HG02981 (cell line): ENCODE data around the gene EPS8L2.

Experiments
- ATAC-seq: cut with Tn5 transposase; IDR thresholded peaks from one replicate; pipeline ENCODE4 v1.9.1; 2021; ENCODE audit warnings: mild to moderate bottlenecking, moderate library complexity; ENCODE audit not compliant: unreplicated experiment

Gene EPS8L2

DNA sequence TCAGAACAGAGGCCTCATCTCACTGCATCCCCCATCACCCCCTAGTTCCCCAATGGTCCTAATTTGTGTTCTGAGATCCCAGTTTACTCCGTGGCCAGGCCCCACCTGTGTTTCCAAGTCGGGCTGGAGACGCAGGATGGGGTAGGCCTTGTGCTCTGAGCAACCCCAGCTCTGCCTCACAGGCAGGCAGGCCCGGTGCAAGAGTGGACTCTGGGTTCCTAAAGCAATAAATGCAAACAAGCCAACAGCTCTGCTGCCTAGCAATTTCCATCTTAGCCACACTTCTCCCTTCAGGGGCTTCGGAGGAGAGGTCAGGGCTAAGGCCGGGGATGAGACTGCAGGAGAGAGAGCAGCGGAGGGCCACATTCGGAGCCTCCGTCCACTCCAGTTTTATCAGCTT is 2.5 kb upstream of the EPS8L2 start:
- ATAC-seq = no peak

DNA sequence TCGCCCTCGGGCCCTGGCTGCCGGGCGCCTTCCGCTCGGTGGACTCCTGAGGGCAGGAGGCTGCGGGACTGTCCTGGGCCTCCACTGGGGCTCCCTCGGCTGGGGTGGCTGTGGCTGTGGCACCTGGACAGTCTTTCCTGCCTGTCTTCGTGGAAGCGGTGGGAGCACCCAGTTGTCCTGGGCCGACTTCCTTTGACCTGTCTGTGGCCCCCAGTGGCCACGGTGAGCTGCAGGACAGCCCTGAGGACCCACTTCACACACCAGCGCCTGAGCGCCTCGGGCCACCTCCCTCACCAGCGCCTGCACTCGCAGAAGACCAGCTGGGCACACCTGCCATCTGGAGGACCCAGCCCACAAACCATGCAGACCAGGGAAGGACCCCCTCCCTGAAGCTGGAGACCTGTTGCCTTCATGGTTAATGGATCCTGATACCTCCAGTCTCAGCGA is 1.8 kb upstream of the EPS8L2 start:
- no peak for ATAC-seq

DNA sequence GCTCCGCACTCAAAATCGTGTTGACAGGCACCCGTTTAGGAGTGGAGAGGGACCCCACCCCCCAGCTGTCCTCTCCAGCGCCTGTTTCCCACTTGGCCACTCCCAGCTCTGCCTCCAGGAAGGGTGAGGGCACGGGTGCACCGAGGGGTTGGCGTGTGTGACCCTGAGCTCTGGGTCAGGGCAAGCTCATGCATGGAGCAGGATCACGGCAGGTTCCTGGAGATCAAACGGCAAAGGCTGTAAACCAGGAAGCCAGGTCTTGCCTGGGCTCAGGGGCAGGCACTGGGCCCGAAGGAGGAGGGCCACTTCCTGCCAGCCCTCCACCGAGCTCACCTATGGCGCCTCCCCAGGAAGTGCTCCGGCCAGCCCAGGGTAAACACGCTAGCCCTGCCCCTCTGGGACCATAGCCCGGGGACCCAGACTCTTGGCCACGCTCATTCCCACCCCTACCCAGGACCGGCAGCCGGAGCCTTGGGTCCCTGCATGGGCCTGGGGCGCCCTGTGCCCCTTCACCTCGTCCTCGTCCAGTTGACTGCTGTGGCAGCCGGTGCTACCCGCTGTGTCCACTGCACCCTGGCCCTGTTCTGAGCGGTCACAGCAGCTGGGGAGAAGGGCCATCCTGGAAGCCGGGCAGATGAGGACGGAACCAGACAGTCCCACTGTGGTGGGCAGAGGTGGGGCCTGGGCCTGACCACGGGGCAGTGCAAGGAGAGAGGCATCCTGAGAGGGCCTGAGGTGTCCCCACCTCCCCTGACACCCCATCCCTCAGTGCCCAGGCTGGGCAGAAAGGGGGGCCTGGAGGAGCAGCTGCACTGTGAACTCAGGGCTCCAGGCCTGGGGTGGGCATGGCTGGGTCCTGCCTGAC is 1.0 kb upstream of the EPS8L2 start:
- no peak for ATAC-seq

DNA sequence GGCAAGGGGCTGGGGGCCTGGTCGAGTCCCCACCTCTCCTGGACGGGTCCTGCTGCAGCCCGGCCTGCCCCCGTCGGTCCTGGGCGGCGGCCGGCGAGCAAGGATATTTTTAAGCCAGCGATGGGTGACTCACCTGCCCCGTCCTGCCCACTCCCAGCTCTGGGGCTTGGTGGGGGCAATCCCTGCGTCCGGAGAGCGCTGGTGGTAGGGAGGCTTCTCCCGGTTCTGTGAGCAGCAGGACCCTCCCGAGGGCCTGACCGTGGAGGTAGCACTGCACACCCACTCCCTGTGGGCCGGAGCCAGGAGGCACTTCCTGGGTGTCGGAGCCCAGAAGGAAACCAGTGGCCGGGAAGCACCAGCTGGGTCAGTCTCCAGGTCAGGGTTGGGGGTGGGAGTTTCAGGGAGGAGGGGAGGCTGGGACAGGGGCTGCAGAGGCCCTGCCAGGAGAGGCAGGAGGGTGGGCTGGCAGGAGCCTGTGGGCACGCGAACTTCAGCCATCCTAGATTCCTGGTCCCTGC is 467 bp downstream of the EPS8L2 start:
- no peak for ATAC-seq

DNA sequence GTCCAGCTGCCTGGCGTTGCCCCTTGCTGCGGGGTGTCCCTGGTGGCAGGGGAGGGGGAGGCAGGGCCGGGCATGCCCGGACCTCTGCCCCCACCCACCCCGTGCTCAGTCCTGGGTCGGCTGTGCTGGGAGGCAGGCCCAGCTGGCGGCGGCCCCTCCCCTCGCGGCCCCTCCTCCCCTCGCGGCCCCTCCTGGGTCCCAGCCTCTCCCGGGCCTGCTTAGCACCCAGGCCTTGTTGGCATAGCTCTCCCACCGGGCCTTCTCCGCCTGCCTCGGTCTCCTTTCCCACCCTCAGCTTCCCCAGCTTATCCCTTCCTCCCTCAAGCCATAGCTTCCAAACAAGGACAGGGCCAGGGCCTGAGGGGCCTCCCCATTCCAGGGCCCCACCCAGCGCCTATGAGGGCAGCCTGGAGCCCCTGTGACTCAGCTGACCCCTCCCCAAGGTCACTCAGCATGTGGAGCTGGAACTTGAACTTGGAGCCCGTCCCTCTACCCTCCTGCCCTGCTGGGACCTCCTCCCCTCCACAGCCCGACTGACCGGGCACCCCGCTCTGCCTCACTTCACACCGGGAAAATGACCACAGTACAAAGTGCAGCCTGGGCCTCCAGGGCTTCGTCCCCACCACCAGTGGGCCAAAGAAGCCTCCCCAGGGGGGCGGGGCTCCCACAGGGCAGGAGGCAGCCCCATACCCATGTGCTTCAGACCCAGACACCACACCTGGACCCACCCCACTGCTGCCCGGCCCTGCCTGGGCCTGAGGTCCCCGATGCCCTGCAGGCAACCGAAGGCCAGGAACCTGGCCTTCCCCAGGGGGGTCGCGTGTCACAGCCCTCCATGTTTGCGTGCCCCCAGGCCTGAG is 1.2 kb downstream of the EPS8L2 start:
- ATAC-seq = no peak

DNA sequence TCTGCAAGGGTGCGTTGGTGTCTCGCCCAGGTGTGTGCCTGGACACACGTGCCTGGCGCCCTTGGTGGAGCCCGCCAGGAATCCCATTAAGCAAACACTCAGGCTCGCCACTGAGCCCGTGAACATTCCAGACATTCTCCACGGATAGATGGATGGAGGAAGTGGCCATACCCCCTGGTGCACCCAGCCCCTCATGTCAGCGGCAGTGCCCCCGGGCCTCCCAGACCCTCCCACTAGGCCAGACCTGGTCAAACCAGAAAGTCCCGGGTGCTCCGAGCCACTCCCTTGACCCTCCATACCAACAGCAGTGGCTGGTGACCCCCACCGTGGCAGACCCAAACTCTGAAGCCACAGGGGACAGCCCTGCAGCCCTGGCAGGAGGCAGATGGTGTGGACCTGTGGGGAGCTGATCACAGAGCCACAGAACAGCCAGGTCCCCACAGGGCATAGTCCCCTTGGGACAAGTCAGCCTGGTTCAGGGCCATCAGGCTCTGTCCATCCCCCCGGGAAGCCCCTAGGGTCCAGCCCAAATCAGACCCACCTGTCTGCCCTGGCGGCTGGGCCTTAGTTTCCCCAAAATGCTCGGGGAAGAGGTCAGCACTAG is 1.9 kb downstream of the EPS8L2 start:
- ATAC-seq = no peak

DNA sequence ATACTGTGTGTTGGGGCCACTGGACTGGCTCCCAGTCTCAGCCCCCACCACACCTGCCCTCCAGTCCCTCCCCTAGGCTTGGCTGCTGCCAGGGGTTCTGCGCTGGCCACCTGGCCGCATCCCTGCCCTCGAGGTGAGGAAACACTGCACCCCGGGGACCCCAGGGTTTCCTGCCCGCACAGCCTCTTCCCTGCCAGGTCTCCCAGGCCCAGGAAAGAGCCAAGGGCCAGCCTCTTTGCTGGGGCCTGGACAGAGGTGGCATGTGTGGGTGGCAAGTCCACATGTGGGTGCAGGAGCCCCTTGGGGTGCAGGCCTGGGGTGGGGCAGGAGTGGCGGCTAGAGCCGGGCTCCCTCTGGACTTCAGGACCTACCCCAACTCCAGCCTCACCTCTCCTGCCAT is 2.5 kb downstream of the EPS8L2 start:
- ATAC-seq = no peak

DNA sequence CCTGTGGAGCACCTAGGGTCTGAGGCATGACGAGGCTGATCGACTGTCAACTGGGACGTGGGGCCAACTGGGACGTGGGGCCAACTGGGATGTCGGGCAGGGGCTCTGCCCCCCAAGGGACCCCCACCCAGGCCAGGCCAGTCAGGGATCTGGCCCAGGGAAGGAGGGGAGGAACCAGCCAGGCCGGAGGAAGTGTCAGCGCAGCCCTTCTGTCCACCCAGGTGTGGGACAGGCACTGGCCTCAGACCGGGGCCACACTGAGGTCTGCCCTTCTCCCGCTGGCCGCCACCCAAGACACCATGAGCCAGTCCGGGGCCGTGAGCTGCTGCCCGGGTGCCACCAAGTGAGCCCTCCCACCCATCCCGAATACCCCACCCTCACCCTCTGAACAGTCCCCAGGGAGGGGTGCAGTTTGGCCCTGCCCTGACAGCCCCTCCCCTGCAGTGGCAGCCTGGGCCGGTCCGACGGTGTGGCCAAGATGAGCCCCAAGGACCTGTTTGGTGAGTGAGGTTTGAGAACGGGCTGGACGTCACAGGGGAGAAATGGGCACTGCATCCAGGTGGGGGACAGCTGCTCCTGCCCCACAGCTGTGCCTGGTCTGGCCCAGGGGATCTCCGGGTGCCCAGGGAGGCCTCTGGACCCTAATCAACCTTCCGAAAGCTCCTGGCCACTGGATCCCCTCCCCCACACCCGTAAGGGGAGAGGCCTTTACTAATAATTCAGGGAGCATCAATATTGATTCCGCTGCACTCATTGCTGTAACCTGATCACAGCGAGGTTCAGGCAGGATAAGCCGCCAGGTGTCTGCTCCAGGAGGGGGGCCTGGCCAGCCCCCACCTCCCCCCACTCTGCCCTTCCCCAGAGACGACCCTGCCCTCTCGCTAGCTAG is 3.3 kb downstream of the EPS8L2 start:
- no peak for ATAC-seq

DNA sequence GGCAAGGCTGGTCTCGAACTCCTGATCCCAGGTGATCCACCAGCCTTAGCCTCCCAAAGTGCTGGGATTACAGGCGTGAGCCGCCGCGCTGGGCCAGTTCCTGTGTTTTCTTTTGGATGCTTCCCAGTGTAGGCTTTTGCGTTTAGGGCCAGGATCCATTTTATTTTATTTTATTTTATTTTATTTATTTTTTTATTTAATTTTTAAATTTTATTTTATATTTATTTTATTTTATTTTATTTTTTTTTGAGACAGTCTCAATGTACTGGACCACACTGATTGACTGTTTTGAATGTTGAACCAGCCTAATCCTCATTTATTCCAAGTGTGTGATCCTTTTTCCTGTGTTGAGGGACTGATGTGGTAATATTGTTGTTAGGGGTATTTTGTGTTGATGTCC is 8.4 kb downstream of the EPS8L2 start:
- no peak for ATAC-seq

DNA sequence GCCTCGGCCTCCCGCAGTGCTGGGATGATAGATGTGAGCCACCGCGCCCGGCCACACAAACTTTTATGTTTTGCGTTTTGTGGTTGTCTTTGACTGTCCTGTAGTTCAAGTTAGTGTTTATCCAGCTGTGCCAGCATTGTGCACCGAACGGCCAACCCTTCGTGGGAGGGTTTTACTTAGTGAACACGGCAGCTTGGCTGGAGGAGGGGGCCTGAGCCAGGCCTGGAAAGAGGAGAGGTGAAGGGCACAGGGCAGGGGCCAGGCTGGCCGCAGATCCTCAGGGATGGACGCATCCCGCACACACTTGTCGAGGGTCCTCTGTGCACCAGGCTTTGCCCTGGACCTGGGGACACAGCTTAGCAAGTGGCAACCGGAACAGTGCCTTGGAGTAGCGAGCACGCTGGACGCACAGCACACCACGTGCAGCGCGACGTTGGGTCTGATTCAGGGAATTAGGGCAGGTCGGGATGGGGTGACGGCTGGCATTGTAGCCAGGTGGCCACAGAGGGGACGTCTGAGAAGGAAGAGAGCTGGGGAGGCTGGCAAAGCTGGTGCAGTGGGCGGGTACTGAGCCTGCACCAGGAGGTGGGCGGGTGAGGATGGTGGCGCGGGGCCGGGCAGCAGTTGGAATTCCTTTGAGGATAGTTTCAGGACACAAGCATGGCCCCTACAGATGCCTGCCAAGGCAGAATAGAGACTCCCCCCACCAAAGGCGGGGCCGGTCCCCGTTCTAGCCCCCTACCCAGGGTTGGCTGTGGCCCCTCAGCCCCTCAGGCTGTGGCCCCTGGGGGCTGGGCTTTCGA is 13.4 kb downstream of the EPS8L2 start:
- ATAC-seq = no peak

DNA sequence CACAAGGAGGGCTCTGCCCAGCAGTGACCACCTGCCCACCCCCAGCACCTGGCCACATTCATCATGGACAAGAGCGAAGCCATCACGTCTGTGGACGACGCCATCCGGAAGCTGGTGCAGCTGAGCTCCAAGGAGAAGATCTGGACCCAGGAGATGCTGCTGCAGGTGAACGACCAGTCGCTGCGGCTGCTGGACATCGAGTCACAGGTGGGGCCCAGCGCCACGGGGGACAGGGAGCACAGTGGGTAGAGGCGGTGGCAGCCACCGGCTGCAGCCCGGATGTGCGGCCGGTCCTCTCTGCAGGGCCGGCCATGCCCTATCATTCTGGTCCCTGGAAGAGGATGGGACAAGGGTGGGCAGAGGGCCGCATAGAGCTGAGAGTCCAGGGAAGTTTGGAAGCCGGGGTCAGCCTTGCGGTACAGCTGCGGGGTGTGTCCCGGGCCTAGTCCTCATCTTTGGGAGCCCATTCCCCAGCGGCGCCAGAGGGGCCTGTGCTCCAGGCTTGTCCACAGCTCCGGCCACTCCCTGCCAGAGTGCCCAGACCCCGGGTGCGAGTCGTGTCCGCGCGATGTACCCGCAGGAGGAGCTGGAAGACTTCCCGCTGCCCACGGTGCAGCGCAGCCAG is 14.1 kb downstream of the EPS8L2 start:
- ATAC-seq = no peak

DNA sequence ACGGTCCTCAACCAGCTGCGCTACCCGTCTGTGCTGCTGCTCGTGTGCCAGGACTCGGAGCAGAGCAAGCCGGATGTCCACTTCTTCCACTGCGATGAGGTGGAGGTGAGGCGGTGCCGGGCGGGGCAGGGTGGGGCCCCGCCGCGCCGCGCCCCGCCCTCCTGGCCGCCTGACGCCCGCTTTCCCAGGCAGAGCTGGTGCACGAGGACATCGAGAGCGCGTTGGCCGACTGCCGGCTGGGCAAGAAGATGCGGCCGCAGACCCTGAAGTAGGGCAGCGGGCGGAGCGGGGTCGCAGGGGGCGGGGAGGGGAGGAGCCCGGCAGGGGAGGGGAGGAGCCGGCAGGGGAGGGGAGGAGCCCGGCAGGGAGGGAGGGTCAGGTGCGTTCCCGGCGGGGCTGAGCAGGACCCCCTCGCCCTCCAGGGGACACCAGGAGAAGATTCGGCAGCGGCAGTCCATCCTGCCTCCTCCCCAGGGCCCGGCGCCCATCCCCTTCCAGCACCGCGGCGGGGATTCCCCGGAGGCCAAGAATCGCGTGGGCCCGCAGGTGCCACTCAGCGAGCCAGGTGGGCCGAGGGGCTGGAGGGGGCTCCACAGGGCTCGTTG is 14.7 kb downstream of the EPS8L2 start:
- no peak for ATAC-seq

DNA sequence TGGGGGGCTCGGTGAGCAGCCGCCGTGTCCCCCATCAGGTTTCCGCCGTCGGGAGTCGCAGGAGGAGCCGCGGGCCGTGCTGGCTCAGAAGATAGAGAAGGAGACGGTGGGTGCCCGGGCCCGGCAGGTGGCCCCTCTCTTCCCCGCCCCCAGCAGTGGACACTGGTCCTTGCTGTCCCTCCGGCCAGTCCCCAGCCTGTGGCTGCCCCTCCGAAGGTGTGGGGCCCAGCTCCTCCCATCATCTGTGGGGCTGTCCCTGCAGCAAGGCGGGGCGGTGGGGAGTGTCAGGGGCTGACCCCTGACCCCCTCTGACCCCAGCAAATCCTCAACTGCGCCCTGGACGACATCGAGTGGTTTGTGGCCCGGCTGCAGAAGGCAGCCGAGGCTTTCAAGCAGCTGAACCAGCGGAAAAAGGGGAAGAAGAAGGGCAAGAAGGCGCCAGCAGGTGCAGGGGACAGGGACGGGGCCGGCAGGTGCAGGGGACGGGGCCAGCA is 15.3 kb downstream of the EPS8L2 start:
- no peak for ATAC-seq

DNA sequence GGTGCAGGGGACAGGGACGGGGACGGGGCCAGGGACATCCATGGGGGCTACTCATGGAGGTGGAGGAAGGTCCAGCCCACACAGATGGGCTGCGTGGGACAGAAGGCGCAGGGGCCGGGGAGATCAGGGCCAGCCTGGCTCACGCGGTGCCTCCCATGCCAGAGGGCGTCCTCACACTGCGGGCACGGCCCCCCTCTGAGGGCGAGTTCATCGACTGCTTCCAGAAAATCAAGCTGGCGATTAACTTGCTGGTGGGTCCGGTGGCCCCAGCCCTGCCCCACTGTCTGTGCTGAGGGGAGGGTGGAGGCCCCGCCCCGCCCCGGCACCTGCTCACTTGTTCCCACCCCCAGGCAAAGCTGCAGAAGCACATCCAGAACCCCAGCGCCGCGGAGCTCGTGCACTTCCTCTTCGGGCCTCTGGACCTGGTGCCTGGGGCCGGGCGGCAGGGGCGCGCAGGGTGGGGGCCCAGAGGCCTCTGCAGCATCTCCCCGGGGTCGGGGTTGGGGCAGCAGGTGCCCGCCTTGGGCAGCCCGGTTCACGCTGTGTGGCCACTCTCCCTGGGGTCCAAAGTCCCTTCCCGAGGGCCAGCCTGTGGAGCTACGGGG is 15.8 kb downstream of the EPS8L2 start:
- no peak for ATAC-seq

DNA sequence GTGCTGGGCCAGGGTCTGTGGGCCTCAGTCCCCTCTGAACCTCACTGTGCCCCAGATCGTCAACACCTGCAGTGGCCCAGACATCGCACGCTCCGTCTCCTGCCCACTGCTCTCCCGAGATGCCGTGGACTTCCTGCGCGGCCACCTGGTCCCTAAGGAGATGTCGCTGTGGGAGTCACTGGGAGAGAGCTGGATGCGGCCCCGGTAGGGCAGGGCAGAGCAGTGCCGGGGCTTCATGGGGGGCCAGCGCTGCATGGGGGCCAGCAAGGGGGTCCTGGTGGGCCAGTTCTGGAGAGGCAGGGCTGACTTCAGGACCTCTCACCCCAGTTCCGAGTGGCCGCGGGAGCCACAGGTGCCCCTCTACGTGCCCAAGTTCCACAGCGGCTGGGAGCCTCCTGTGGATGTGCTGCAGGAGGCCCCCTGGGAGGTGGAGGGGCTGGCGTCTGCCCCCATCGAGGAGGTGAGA is 16.3 kb downstream of the EPS8L2 start:
- no peak for ATAC-seq

DNA sequence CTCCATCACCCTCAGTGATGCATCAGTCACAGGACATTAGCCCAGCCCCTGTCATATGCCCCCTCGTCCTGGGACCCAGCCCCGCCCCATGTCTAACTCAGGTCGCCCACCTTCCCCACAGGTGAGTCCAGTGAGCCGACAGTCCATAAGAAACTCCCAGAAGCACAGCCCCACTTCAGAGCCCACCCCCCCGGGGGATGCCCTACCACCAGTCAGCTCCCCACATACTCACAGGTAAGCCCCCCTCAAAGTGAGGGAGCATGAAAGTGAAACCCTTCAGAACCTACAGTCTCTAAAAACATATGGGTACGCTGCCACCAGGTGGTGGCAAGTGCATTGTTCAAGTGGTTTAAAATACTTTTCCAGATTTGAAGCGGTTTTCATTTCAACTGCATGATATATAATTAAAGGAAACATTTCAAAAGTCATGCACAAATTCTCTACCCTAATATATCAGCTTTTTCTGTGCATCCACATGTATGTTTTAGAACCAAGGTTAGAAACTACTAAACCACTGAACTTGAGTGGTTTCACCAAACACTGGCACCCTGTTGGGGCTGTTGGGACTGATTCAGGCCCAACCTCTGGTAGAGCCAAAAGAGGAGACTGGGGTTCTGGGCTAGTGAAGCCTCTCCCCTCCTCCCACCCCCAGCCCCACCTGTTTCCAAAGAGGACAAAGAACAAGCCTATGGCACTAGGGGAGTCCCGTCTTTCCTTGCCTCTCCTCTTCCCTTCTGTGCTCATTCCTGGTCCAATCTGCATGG is 17.3 kb downstream of the EPS8L2 start:
- ATAC-seq = no peak

DNA sequence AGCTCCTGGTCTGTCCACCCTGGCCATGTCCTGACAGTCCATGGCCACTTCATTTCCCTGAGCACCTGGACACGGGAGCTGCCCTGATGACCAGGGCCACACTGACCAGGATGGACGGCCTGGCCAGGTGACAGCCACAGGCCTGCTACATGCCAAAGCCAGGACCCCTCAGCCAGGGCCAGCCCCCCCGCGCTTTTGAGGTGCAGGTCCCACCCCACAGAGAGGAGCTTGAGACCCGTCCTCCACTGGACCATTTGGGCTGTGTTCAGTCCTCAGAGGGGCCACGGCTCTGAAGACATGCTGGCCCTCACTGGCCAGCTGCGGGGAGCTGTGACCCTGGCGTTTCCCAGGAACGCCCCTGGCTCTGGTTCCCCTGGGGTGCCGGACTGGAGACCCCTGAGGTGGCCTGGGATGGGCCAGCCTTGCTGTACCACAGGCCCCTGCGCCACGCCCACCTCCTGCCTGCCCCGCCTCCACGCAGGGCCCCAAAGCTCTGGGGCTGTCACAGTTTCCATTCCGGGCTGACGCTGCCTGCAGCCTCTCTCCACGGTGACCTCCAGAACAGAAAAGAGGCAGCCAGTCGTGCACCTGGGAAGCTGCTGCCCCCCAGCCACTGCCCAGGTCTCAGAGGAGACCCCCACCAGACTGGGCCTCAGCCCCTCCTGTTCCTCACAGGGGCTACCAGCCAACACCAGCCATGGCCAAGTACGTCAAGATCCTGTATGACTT is 18.2 kb downstream of the EPS8L2 start:
- ATAC-seq = no peak
